GM12878 (cell line): ENCODE measurements around the gene TBCB. TPM values are rescaled to one million over a fixed set of nuclear protein-coding genes. Genes with fewer than 3 reads are reported as not detected.
"Not testable (repeated sequence)": the region's sequence is repeated elsewhere in the genome, so short reads cannot be mapped to it uniquely, and the experiment has no call there.

Experiments used
- ATAC-seq: fragments of 200-7000 bp; cut with Tn5 transposase; 3 replicates; pipeline ENCODE4 v1.9.1; 2020; ENCODE audit warnings: mild to moderate bottlenecking, moderate library complexity
- BruUV-seq: library from RNA; stranded (reverse); fragments of 400-500 nt; replicated peaks from 2 replicates; lab custom pipeline; 2021; lab: Mats Ljungman, UMichigan
- CTCF ChIA-PET: fragments of 300-600 bp; sonication (Branson Sonifier 250); formaldehyde crosslinking; extraction: SDS; loops from one replicate; lab custom pipeline; 2021; ENCODE audit warnings: inconsistent platforms; lab: Yijun Ruan, JAX
- POLR2A ChIA-PET: fragments of 350-600 bp; formaldehyde crosslinking; extraction: SDS; loops from one replicate; lab custom pipeline; 2021; ENCODE audit warnings: inconsistent platforms; lab: Charles Lee
- RAD21 ChIA-PET: fragments of 300-600 bp; sonication (Branson Sonifier 250); formaldehyde crosslinking; loops from one replicate; lab custom pipeline; 2023; ENCODE audit warnings: antibody characterized with exemption; ENCODE audit not compliant: unreplicated experiment; lab: Charles Lee
- SMC1A ChIA-PET: fragments of 300-600 bp; sonication (Branson Sonifier 250); formaldehyde crosslinking; loops from one replicate; lab custom pipeline; 2023; ENCODE audit not compliant: unreplicated experiment, uncharacterized antibody; lab: Charles Lee
- DNase-seq: peaks from one replicate; pipeline ENCODE4 v3.0.0-alpha.2; 2011; ENCODE audit warnings: low read depth, low spot score
- FAIRE-seq: peaks from 3 replicates; lab custom pipeline; 2011; peaks lifted over from hg19 to GRCh38; lab: Jason Lieb, UNC
- H2AFZ ChIP-seq: 2 replicates; pipeline ENCODE4 v1.6.0; 2011; ENCODE audit warnings: low read depth, low read length, control low read depth; ENCODE audit not compliant: control insufficient read depth
- H3K27ac ChIP-seq: 2 replicates; pipeline ENCODE4 v1.5.1; 2011; ENCODE audit warnings: control low read depth; ENCODE audit not compliant: control insufficient read depth, insufficient read depth
- H3K27me3 ChIP-seq, 2 experiments: replicated peaks in 1 of 2; 2 replicates each; pipeline versions ENCODE4 v1.6.0 to v1.6.1; 2011; ENCODE audit warnings: low read length in 1 of 2; ENCODE audit not compliant: control insufficient read depth in 2 of 2, insufficient read depth in 2 of 2
- H3K36me3 ChIP-seq, 2 experiments: 2 replicates each; pipeline ENCODE4 v1.5.1; 2011; ENCODE audit warnings: low read length in 1 of 2; ENCODE audit not compliant: control insufficient read depth in 2 of 2, insufficient read depth in 2 of 2
- H3K4me1 ChIP-seq: 2 replicates; pipeline ENCODE4 v1.6.1; 2011; ENCODE audit warnings: mild to moderate bottlenecking, low read length, moderate library complexity, mixed read lengths; ENCODE audit not compliant: control insufficient read depth, insufficient read depth
- H3K4me2 ChIP-seq: 2 replicates; pipeline ENCODE4 v1.6.0; 2011; ENCODE audit warnings: control low read depth; ENCODE audit not compliant: control insufficient read depth, insufficient read depth
- H3K4me3 ChIP-seq: fragments of 200-600 bp; sonication (generic); 2 replicates; pipeline ENCODE4 v1.5.1; 2016
- H3K79me2 ChIP-seq: 2 replicates; pipeline ENCODE4 v1.6.0; 2011; ENCODE audit warnings: low read length; ENCODE audit not compliant: control insufficient read depth, insufficient read depth
- H3K9ac ChIP-seq: 2 replicates; pipeline ENCODE4 v1.8.0; 2011; ENCODE audit warnings: low read length, control low read depth, mixed read lengths; ENCODE audit not compliant: control insufficient read depth, insufficient read depth
- H3K9me3 ChIP-seq: replicated peaks from 3 replicates; pipeline ENCODE4 v1.5.1; 2011; ENCODE audit warnings: mild to moderate bottlenecking, low read length; ENCODE audit not compliant: control insufficient read depth, insufficient read depth
- H4K20me1 ChIP-seq: 2 replicates; pipeline ENCODE4 v1.6.0; 2011; ENCODE audit not compliant: control insufficient read depth, insufficient read depth
- CBX5 ChIP-seq: sonication (generic); IDR thresholded peaks from 2 replicates; pipeline ENCODE4 v1.6.1; 2016; ENCODE audit warnings: low read depth, moderate library complexity, mild to moderate bottlenecking, inconsistent platforms
- SMAD5 ChIP-seq: IDR thresholded peaks from 2 replicates; pipeline ENCODE4 v1.6.1; 2016; ENCODE audit warnings: antibody characterized with exemption, low read depth
- WGBS: methylation state at CpG from one replicate; pipeline ENCODE4 v1.1.6; 2016; ENCODE audit warnings: low lambda C conversion rate; ENCODE audit not compliant: insufficient replicate concordance, insufficient coverage; ENCODE audit errors: missing lambda C conversion rate; 5-methylcytosine and 5-hydroxymethylcytosine counted together
- in situ Hi-C: fragments of 300-500 bp; cut with MboI; formaldehyde crosslinking; loops from 9 replicates; pipeline ENCODE4 v1.14.3; 2018; ENCODE audit warnings: mixed read lengths
- intact Hi-C: fragments of 100-400 bp; cut with micrococcal nuclease; formaldehyde crosslinking; loops from one replicate; pipeline ENCODE4 v1.14.2; 2022; ENCODE audit not compliant: unreplicated experiment
- polyA plus RNA-seq, 11 experiments: library from polyadenylated mRNA; depleted of rRNA in 4 of 11; unstranded in 6 of 11; stranded (reverse) in 5 of 11; fragments of >200 nt; fragmentation: Nextera tagmentation in 4 of 11; fragmentation: Illumina TruSeq in 1 of 11; extraction: Ambion mirVana in 4 of 11; extraction: Trizol in 1 of 11; gene quantifications; 1 replicate in 1 of 11; 2 replicates in 10 of 11; pipeline versions ENCODE4 v1.2.1 to v1.2.3, GENCODE V29; 2011 to 2016; ENCODE audit warnings: inconsistent platforms in 2 of 11, missing spikeins in 2 of 11, low read depth in 1 of 11
- total RNA-seq, 4 experiments: library from RNA; depleted of rRNA in 3 of 4; stranded (reverse); fragments of >200 nt in 3 of 4; fragmentation: Illumina TruSeq in 1 of 4; extraction: Trizol in 1 of 4; gene quantifications; 2 replicates each; pipeline versions ENCODE4 v1.2.1 to v1.2.3, GENCODE V29; 2013 to 2021

The TBCB gene
- total and polyA plus RNA-seq, 10 of the 15 experiments (the other 5 are each of a cell fraction or from before 2014, with no cell fraction given), result 9.4 to 193 (median 126) TPM

DNA sequence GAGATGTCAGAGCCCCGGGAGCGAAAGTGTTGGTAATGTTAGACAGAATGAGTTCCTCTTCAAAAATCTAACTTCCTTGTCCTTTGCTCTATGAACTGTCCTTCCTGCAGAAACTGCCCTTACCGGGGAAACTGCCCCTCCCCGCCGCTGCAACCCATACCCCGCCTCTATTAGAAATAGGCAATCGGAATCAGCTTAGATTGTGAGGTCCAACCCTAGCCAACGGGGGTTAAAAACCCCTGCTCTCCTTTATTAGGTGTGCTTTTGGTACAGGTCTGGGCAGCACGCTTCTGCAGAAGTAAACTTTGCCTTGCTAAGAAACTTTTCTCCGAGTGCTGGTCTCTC lies 13.1 kb downstream of the TBCB start:
- H2AFZ ChIP-seq, result peak overlapping the region; percentile 98
- DNase-seq, result no peak
- TSS peak; percentile 85 for BruUV-seq
- no peaks in the 10 kb centered on the region for H4K20me1 ChIP-seq
- no peaks in the 10 kb centered on the region for H3K79me2 ChIP-seq
- peaks cover 0 to 4% of the 10 kb centered on the region in 2 experiments; a peak in 1 of 4 replicates for H3K36me3 ChIP-seq
- ChIA-PET RAD21 (interaction anchor here (0.8 to 6.9 kb wide), 14 partner anchors 8 to 949 kb away, joined by 3 to 69 read pairs (median 4); partner anchors contain the start of genes CAPNS1, POLR2I, TBCB and THAP8), SMC1A (interaction anchor here (0.6 to 5.9 kb wide), 11 partner anchors 8 to 87 kb away, joined by 3 to 38 read pairs (median 5); partner anchors contain the start of genes POLR2I, TBCB and ZNF146), CTCF (interaction anchor here (0.7 to 5.5 kb wide), 21 partner anchors 9 to 1089 kb away, joined by 3 to 76 read pairs (median 4); partner anchors contain the start of genes CAPNS1, POLR2I, TBCB and THAP8), POLR2A (interaction anchor here (0.6 to 2.5 kb wide), 8 partner anchors 10 to 1133 kb away, joined by 3 to 12 read pairs (median 5); partner anchors contain the start of genes ALKBH6, CAPNS1, POLR2I and TBCB)
- H3K4me1 ChIP-seq, result peaks cover 11% of the 10 kb centered on the region
- H3K4me3 ChIP-seq, result peak overlapping the region; percentile 77
- intact Hi-C loops, result loop anchor here (10.0 kb wide), 1 partner anchor 1086 kb away; the partner anchor contains the start of genes ZNF383 and ZNF585B
- peak overlapping the region; percentile 74 for H3K9ac ChIP-seq
- H3K9me3 ChIP-seq, result no peaks in the 10 kb centered on the region
- H3K4me2 ChIP-seq, result peak overlapping the region; percentile 70
- 1% methylated on average over 10 of the region's 10 CpGs for WGBS
- peak; percentile 20 for ATAC-seq
- no peaks in the 10 kb centered on the region for H3K27me3 ChIP-seq
- peak overlapping the region; percentile 81 for H3K27ac ChIP-seq
- no peak for FAIRE-seq
- TF ChIP-seq CBX5 (0 out of 2 replicates have a peak, but pooled peaks have one; percentile 46), SMAD5 (no peak)
- in situ Hi-C loops, result loop anchor here (5.0 to 10.0 kb wide), 2 partner anchors 44 to 966 kb away; no protein-coding TSS in a partner anchor

DNA sequence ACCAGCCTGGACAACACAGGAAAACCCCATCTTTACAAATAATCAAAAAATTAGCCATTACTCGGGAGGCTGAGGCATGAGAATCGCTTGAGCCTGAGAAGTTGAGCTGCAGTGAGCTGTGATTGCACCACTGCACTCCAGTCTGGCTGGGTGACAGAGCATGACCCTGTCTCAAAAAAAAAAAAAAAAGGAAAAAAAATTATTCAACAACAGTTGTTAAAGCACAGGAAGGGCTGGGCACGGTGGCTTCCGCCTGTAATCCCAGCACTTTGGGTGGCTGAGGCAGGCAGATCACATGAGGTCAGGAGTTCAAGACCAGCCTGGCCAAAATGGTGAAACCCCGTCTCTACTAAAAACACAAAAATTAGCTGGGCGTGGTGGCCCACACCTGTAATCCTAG lies 16.0 kb downstream of the TBCB start:
- H4K20me1 ChIP-seq, H3K4me1 ChIP-seq, intact Hi-C loops, BruUV-seq, H3K4me2 ChIP-seq, POLR2A ChIA-PET, FAIRE-seq, H3K4me3 ChIP-seq, H3K9me3 ChIP-seq, H3K79me2 ChIP-seq, H3K36me3 ChIP-seq, ATAC-seq, DNase-seq, H3K9ac ChIP-seq, H3K27ac ChIP-seq, H3K27me3 ChIP-seq, H2AFZ ChIP-seq: not testable (repeated sequence)
- ChIA-PET SMC1A (interaction anchor here (0.8 to 5.9 kb wide), 3 partner anchors 12 to 38 kb away, joined by 3 to 38 read pairs (median 3); partner anchors contain the start of gene COX7A1), RAD21 (interaction anchor here (0.9 to 6.9 kb wide), 2 partner anchors 37 to 83 kb away, joined by 3 to 69 read pairs; partner anchors contain the start of gene ZNF565), CTCF (interaction anchor here (0.8 to 1.1 kb wide), 2 partner anchors 37 to 38 kb away, joined by 3 read pairs; no protein-coding TSS in a partner anchor)
- WGBS, result 15% methylated on average over 6 of the region's 6 CpGs
- in situ Hi-C loops, result loop anchor here (10.0 kb wide), 1 partner anchor 1464 kb away; the partner anchor contains the start of genes ZNF540 and ZNF571

DNA sequence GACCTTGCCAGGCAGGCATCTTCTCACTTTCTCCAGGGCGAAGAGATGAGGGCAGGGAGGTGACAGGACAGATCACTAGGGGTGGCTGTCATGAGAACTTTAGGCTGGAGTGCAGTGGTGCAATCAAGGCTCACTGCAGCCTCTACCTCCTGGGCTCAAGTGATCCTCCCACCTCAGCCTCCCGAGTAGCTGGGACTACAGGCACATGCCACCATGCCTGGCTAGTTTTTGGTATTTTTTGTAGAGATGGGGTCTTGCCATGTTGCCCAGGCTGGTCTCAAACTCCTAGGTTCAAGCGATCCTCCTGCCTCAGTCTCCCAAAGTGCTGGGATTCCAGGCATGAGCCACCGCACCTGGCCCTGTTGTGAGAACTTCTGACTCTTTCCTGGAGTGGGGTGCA lies 19.6 kb downstream of the TBCB start:
- H4K20me1 ChIP-seq, H3K79me2 ChIP-seq, BruUV-seq, ATAC-seq, DNase-seq, SMC1A ChIA-PET, POLR2A ChIA-PET, H3K4me1 ChIP-seq, intact Hi-C loops, H3K27me3 ChIP-seq, H3K4me3 ChIP-seq, H3K9ac ChIP-seq, H3K27ac ChIP-seq, FAIRE-seq, H2AFZ ChIP-seq, H3K9me3 ChIP-seq, H3K4me2 ChIP-seq, H3K36me3 ChIP-seq, RAD21 ChIA-PET: not testable (repeated sequence)
- in situ Hi-C loops, result loop anchor here (10.0 kb wide), 1 partner anchor 1460 kb away; the partner anchor contains the start of genes ZNF540 and ZNF571
- CTCF ChIA-PET, result interaction anchor here (1.3 to 6.3 kb wide), 2 partner anchors 7 to 9 kb away, joined by 4 to 37 read pairs; no protein-coding TSS in a partner anchor
- 69% methylated on average over 4 of the region's 4 CpGs for WGBS
